ENCODE data around the gene PCBP3.

- TF ChIP-seq YY1 (IDR thresholded peaks at IDR 0.05; ENCODE audit: insufficient read depth, insufficient read length) (no peak), ZNF274 (IDR thresholded peaks at IDR 0.05; ENCODE audit: low read depth, low read length) (no peak), SUZ12 (IDR thresholded peaks at IDR 0.05; ENCODE audit: extremely low read depth, insufficient read depth, insufficient read length) (no peak)
Observed at GRCh38 chr21:45855248-45855811, 211.8 kb downstream of the PCBP3 start.
